OCI-LY1 (cell line): ENCODE results near the gene ADGRG3.

Source experiments
- H2AFZ ChIP-seq: fragments of 200-600 bp; sonication (generic), shearing (Covaris generic); 2 replicates; pipeline ENCODE4 v1.6.0; 2014; ENCODE audit warnings: antibody characterized with exemption, mild to moderate bottlenecking, low read length
- H3F3A ChIP-seq: fragments of 200-600 bp; sonication (generic), shearing (Covaris generic); 2 replicates; pipeline ENCODE4 v1.6.0; 2014; ENCODE audit warnings: mild to moderate bottlenecking, antibody characterized with exemption, low read length, moderate library complexity; ENCODE audit not compliant: insufficient read depth
- H3K27ac ChIP-seq: fragments of 200-600 bp; sonication (generic); 2 replicates; pipeline ENCODE4 v1.5.1; 2014; ENCODE audit warnings: low read length, mixed run types, mild to moderate bottlenecking, low read depth; ENCODE audit not compliant: poor library complexity, severe bottlenecking
- H3K27me3 ChIP-seq: fragments of 200-600 bp; sonication (generic); 2 replicates; pipeline ENCODE4 v1.6.0; 2014; ENCODE audit warnings: antibody characterized with exemption, mild to moderate bottlenecking, low read length, moderate library complexity; ENCODE audit not compliant: insufficient read depth
- H3K36me3 ChIP-seq: fragments of 200-600 bp; sonication (generic); 2 replicates; pipeline ENCODE4 v1.6.1; 2014; ENCODE audit warnings: mild to moderate bottlenecking, antibody characterized with exemption, low read length, moderate library complexity, mixed read lengths; ENCODE audit not compliant: insufficient read depth
- H3K4me1 ChIP-seq: fragments of 200-600 bp; sonication (generic); 2 replicates; pipeline ENCODE4 v1.5.1; 2014; ENCODE audit warnings: mild to moderate bottlenecking, low read length, moderate library complexity; ENCODE audit not compliant: insufficient read depth, severe bottlenecking
- H3K4me2 ChIP-seq: fragments of 200-600 bp; sonication (generic), shearing (Covaris generic); 2 replicates; pipeline ENCODE4 v1.6.1; 2014; ENCODE audit warnings: low read length
- H3K4me3 ChIP-seq: fragments of 200-600 bp; sonication (generic); 2 replicates; pipeline ENCODE4 v1.5.1; 2014; ENCODE audit warnings: low read length, low read depth, mild to moderate bottlenecking, mixed read lengths; ENCODE audit not compliant: poor library complexity, severe bottlenecking
- H3K79me2 ChIP-seq: fragments of 200-600 bp; shearing (Covaris generic); 2 replicates; pipeline ENCODE4 v1.6.1; 2016; ENCODE audit warnings: mixed run types, low read length, mixed read lengths; ENCODE audit not compliant: insufficient read depth
- H3K9ac ChIP-seq: fragments of 200-600 bp; sonication (generic), shearing (Covaris generic); 2 replicates; pipeline ENCODE4 v1.6.1; 2014; ENCODE audit warnings: mild to moderate bottlenecking, low read length, mixed read lengths
- H3K9me2 ChIP-seq: fragments of 200-600 bp; sonication (generic), shearing (Covaris generic); 2 replicates; pipeline ENCODE4 v1.6.1; 2014; ENCODE audit warnings: low read depth, mild to moderate bottlenecking, low read length, mixed read lengths
- H3K9me3 ChIP-seq: fragments of 200-600 bp; shearing (Covaris generic); 2 replicates; pipeline ENCODE4 v1.6.1; 2014; ENCODE audit warnings: low read length, mixed read lengths
- H4K20me1 ChIP-seq: fragments of 200-600 bp; sonication (generic), shearing (Covaris generic); 2 replicates; pipeline ENCODE4 v1.6.0; 2016; ENCODE audit warnings: mild to moderate bottlenecking, low read length; ENCODE audit not compliant: insufficient read depth
- CTCF ChIP-seq: fragments of 200-600 bp; sonication (generic), shearing (Covaris generic); IDR thresholded peaks from 2 replicates; pipeline ENCODE4 v1.5.1; 2017; ENCODE audit warnings: mild to moderate bottlenecking, antibody characterized with exemption, low read length, moderate library complexity, mixed read lengths
- EZH2 ChIP-seq: fragments of 200-600 bp; sonication (generic), shearing (Covaris generic); IDR thresholded peaks from 2 replicates; pipeline ENCODE4 v1.8.0; 2017; ENCODE audit warnings: borderline replicate concordance, mixed run types, mild to moderate bottlenecking, antibody characterized with exemption, low read length, moderate library complexity, mixed read lengths

Gene ADGRG3

GRCh38 chr16:57634171-57634570 is 33.9 kb upstream of the ADGRG3 start:
- no peaks in the 10 kb centered on the region for H3K4me1 ChIP-seq
- no peaks in the 10 kb centered on the region for H3K79me2 ChIP-seq
- no peaks in the 10 kb centered on the region for H3K9me2 ChIP-seq
- TF ChIP-seq EZH2 = no peak
- TF ChIP-seq CTCF = no peak
- no peaks in the 10 kb centered on the region for H3F3A ChIP-seq
- no peak overlapping the region for H3K4me3 ChIP-seq
- no peak overlapping the region for H3K27ac ChIP-seq
- H4K20me1 ChIP-seq = no peaks in the 10 kb centered on the region
- H3K27me3 ChIP-seq = peaks cover 6% of the 10 kb centered on the region
- H3K9me3 ChIP-seq = no peaks in the 10 kb centered on the region
- H2AFZ ChIP-seq = no peak overlapping the region
- H3K36me3 ChIP-seq = no peaks in the 10 kb centered on the region
- no peak overlapping the region for H3K4me2 ChIP-seq
- H3K9ac ChIP-seq = no peak overlapping the region

GRCh38 chr16:57635266-57636097 is 32.6 kb upstream of the ADGRG3 start:
- TF ChIP-seq EZH2 = no peak
- no peaks in the 10 kb centered on the region for H3K9me3 ChIP-seq
- H3K79me2 ChIP-seq = no peaks in the 10 kb centered on the region
- H3K36me3 ChIP-seq = no peaks in the 10 kb centered on the region
- H3K4me1 ChIP-seq = no peaks in the 10 kb centered on the region
- H3K4me2 ChIP-seq = no peak overlapping the region
- no peak overlapping the region for H3K9ac ChIP-seq
- no peak overlapping the region for H3K4me3 ChIP-seq
- H4K20me1 ChIP-seq = no peaks in the 10 kb centered on the region
- H2AFZ ChIP-seq = no peak overlapping the region
- H3F3A ChIP-seq = no peaks in the 10 kb centered on the region
- H3K27me3 ChIP-seq = peaks cover 6% of the 10 kb centered on the region
- H3K9me2 ChIP-seq = no peaks in the 10 kb centered on the region
- no peak overlapping the region for H3K27ac ChIP-seq

GRCh38 chr16:57636184-57636583 is 31.9 kb upstream of the ADGRG3 start:
- H4K20me1 ChIP-seq = no peaks in the 10 kb centered on the region
- no peak for TF ChIP-seq EZH2
- H3K4me2 ChIP-seq = no peak overlapping the region
- no peaks in the 10 kb centered on the region for H3F3A ChIP-seq
- peaks cover 6% of the 10 kb centered on the region for H3K27me3 ChIP-seq
- H3K4me1 ChIP-seq = no peaks in the 10 kb centered on the region
- no peak overlapping the region for H3K4me3 ChIP-seq
- no peaks in the 10 kb centered on the region for H3K36me3 ChIP-seq
- H2AFZ ChIP-seq = no peak overlapping the region
- no peaks in the 10 kb centered on the region for H3K9me2 ChIP-seq
- no peaks in the 10 kb centered on the region for H3K9me3 ChIP-seq
- H3K27ac ChIP-seq = no peak overlapping the region
- no peaks in the 10 kb centered on the region for H3K79me2 ChIP-seq
- H3K9ac ChIP-seq = no peak overlapping the region

- Histone ChIP-seq H3K4me3 (no peak overlapping the region), H3F3A (no peaks in the 10 kb centered on the region), H3K9me3 (no peaks in the 10 kb centered on the region), H3K36me3 (no peaks in the 10 kb centered on the region), H3K4me1 (no peaks in the 10 kb centered on the region), H3K9ac (no peak overlapping the region), H4K20me1 (no peaks in the 10 kb centered on the region), H3K4me2 (no peak overlapping the region), H3K79me2 (no peaks in the 10 kb centered on the region), H2AFZ (no peak overlapping the region), H3K9me2 (no peaks in the 10 kb centered on the region), H3K27ac (no peak overlapping the region), H3K27me3 (peaks cover 8% of the 10 kb centered on the region)
- TF ChIP-seq EZH2 (no peak), CTCF (no peak)
These were observed 31.1 kb upstream of the ADGRG3 start for GRCh38 chr16:57637020-57637419.
